Measurements from ENCODE around the gene ARHGAP26.

DNA sequence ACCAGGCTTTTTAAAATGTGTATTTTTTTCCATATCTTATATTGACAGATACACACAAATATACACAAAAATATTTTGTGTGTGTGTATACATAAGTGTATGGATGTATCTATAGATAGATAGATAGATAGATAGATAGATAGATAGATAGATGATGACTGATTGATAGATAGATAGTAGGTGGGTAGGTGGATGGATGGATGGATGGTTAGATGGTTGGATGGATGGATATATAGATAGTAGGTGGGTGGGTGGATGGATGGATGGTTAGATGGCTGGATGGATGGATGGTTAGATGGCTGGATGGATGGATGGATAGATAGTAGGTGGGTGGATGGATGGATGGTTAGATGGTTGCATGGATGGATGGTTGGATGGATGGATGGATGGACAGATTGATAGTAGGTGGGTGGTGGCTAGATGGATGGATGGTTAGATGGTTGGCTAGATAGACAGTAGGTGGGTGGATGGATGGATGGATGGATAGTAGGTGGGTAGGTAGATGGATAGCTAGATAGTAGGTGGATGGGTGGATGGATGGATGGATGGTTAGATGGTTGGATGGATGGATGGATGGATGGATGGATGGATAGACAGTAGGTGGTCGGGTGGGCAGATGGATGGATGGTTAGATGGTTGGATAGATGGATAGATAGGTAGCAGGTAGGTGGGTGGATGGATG lies 477.1 kb downstream of the ARHGAP26 start:
- TF ChIP-seq, protein P1, sequence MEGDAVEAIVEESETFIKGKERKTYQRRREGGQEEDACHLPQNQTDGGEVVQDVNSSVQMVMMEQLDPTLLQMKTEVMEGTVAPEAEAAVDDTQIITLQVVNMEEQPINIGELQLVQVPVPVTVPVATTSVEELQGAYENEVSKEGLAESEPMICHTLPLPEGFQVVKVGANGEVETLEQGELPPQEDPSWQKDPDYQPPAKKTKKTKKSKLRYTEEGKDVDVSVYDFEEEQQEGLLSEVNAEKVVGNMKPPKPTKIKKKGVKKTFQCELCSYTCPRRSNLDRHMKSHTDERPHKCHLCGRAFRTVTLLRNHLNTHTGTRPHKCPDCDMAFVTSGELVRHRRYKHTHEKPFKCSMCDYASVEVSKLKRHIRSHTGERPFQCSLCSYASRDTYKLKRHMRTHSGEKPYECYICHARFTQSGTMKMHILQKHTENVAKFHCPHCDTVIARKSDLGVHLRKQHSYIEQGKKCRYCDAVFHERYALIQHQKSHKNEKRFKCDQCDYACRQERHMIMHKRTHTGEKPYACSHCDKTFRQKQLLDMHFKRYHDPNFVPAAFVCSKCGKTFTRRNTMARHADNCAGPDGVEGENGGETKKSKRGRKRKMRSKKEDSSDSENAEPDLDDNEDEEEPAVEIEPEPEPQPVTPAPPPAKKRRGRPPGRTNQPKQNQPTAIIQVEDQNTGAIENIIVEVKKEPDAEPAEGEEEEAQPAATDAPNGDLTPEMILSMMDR (IDR thresholded peaks at IDR 0.05), result no peak
- no peak for TF ChIP-seq POLR2A (IDR thresholded peaks at IDR 0.05)

Data from lower leg skin (tissue), 3 donors.